Thyroid gland (tissue), 4 donors: Measurements from ENCODE around the gene GAS2L1.
"Not testable (repeated sequence)": the region's sequence is repeated elsewhere in the genome, so short reads cannot be mapped to it uniquely, and the experiment has no call there.

ENCODE experiments used
- POLR2A ChIP-seq, 2 donors: fragments of 450-650 bp; IDR thresholded peaks; one replicate each; pipeline ENCODE4 v1.6.1; 2017; ENCODE audit warnings: antibody characterized with exemption in 2 of 2, mild to moderate bottlenecking in 2 of 2, moderate library complexity in 1 of 2
- TF ChIP-seq, protein P1 (sequence below), 6 experiments: fragments of 200-600 bp in 3 of 6; fragments of 450-650 bp in 3 of 6; sonication (generic) in 3 of 6; IDR thresholded peaks; one replicate each; pipeline ENCODE4 v1.5.1; 2016 to 2019; ENCODE audit warnings: antibody characterized with exemption in 6 of 6, mild to moderate bottlenecking in 2 of 6, inconsistent platforms in 1 of 6, moderate library complexity in 1 of 6

GRCh38 chr22:29344889-29345288 is 38.4 kb downstream of the GAS2L1 start:
- TF ChIP-seq, protein P1, sequence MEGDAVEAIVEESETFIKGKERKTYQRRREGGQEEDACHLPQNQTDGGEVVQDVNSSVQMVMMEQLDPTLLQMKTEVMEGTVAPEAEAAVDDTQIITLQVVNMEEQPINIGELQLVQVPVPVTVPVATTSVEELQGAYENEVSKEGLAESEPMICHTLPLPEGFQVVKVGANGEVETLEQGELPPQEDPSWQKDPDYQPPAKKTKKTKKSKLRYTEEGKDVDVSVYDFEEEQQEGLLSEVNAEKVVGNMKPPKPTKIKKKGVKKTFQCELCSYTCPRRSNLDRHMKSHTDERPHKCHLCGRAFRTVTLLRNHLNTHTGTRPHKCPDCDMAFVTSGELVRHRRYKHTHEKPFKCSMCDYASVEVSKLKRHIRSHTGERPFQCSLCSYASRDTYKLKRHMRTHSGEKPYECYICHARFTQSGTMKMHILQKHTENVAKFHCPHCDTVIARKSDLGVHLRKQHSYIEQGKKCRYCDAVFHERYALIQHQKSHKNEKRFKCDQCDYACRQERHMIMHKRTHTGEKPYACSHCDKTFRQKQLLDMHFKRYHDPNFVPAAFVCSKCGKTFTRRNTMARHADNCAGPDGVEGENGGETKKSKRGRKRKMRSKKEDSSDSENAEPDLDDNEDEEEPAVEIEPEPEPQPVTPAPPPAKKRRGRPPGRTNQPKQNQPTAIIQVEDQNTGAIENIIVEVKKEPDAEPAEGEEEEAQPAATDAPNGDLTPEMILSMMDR (IDR thresholded peaks at IDR 0.05): not testable (repeated sequence)
- not testable (repeated sequence) for TF ChIP-seq POLR2A (IDR thresholded peaks at IDR 0.05)
